Renal cortex interstitium (tissue), 11 donors: ENCODE data around the gene ATP6V1F. TPM values are rescaled to one million over a fixed set of nuclear protein-coding genes. Genes with fewer than 3 reads are reported as not detected.

Source experiments
- DNase-seq, 11 donors: peaks; one replicate each; pipeline ENCODE4 v3.0.0-alpha.2; 2013; ENCODE audit warnings: low read depth in 9 of 11, low spot score in 4 of 11; ENCODE audit errors: extremely low read depth in 1 of 11
- polyA plus RNA-seq, 3 donors: library from polyadenylated mRNA; unstranded; fragments of 120-200 nt; gene quantifications; one replicate each; pipeline ENCODE4 v1.2.1, GENCODE V29; 2013; ENCODE audit not compliant: insufficient read length in 3 of 3

ATP6V1F gene
- polyA plus RNA-seq, 3 donors = 224 to 261 (median 241) TPM

GRCh38 chr7:128860158-128861073 lies 2.2 kb upstream of the ATP6V1F start:
- no peak for DNase-seq

GRCh38 chr7:128861957-128862570 lies 592 bp upstream of the ATP6V1F start:
- no peak for DNase-seq

DNA sequence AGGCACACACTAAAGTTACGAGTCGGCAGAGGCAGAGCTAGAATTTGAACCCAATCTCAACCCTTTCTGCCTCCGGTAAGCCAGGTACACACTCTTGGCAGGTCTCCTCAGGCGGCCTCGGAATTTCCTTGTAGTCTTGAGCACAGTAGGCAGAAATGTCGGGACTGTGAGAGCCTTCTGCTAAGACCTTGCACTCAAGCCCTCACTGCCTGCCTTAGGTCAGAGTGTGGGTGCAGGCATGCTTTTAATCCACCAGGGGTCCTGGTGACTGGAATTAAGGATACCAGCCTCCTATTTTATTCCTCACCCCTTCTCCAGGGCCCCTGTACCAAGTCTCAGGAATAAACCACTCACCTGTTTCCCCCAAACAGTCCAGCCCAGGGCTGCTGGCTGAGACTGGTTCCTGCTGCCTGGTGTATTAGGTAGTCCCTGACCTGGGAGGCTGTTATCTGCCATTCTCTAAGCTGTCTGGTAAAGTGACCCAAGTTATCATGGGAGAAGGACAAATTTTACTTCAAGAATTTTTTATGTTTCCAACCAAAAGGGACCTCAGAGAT lies 855 bp downstream of the ATP6V1F start:
- DNase-seq = peak in 3 of 11 donors; percentile 48 to 59 (median 51)

DNA sequence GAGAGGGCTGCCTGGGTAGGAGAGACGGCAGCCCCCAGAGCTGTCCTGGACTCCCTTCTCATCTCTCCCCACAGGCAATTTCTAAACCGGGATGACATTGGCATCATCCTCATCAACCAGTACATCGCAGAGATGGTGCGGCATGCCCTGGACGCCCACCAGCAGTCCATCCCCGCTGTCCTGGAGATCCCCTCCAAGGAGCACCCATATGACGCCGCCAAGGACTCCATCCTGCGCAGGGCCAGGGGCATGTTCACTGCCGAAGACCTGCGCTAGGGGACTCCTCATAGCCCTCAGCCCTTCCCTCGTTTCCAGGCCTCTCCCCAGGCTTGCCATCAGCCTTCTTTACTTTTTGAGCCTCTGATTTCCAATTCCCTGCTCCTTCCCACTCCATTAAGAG lies 2.6 kb downstream of the ATP6V1F start:
- no peak for DNase-seq

DNA sequence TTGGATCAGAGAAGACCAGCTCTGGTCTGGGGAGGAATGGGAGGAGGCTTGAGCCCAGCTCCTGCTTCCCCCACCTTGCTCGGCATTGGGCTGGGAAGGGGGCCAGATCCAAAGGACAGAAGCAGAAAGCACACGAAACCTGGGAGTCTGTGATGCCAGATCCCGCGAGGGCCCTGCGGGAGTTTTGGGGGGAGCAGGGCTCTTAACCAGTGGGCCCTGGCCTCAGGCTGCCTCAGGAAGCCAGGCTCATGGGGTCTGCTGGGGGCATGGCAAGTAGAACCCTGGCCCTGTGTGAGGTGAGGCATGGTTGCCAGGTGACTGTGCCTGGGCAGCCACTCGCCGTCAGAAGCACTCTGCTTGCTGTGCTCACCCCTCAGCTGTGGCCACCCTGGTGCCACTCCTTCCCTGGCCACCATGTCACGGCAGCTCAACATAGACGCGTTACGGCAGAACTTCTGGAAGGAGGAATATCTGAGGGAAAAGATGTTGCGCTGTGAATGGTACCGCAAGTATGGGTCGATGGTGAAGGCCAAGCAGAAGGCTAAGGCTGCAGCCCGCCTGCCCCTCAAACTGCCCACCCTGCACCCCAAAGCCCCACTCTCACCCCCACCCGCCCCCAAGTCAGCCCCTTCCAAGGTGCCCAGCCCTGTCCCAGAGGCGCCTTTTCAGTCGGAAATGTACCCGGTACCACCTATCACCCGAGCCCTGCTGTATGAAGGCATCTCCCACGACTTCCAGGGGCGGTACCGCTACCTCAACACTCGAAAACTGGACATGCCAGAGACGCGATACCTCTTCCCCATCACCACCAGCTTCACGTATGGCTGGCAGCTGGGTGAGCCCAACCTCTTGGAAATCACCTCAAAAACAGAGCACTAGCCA lies 3.6 kb downstream of the ATP6V1F start:
- DNase-seq = no peak

GRCh38 chr7:128867241-128867640 lies 4.6 kb downstream of the ATP6V1F start:
- no peak for DNase-seq

DNA sequence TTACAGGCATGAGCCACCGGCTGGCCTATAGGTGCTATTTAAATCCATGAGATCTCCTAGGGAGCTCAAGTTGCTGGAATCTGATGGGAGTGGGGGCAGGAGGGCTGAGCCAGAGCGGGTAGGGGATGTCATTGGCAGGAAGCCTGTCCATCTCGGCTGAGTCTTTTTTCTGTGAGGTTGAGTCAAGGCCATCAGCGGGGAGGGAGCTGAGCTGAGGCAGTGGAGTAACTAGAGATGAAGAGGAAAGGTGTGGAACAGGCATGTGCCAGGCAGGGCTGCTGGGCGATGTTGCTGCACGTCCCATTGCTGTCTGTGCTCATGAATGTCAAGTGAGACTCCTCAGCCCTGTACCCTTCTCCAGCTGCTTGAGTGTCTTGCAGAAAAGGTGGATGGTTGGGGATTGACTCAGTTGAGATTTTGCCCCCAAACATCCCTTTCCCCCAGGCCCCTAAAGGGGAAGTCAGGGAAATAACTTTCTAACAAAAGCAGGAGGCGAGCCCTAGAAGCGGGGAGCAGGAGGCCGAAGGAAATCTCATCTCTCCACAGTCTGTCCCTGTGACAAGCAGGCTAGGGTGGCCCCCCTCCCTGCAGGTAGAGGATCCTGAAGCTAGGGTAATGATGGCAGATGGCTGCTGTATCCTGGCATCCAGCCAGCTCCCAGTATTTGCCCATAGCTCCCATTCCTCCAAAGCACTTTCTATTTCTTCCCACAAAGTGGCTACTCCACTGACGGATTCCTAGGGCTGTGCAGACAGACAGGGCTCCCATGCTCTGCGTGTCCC lies 5.4 kb downstream of the ATP6V1F start:
- DNase-seq = no peak

DNA sequence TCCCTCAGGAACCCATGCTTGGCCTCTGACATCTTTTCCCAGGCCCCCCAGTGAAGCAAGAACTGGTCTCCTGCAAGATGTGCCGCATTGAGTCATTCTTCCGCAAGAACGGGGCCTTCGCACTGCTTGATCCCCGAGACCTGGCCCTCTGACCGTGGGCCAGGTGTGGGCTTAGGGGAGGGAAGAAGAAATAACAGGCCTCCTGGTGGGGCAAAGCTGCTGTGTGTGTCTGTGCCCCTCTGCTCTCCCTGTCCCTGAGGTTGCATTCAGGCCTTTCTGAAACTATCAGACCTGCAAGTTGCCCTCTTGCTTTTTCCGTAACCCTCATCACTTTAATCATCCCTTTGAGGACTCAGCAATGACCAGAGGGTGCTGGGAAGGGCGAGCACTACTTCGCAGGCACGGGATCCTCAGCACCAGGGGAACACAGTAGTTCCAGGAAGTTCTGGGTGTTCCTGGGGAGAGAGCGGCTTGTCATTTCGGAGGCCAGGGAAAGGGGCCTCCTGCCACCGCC lies 6.0 kb downstream of the ATP6V1F start:
- no peak for DNase-seq

DNA sequence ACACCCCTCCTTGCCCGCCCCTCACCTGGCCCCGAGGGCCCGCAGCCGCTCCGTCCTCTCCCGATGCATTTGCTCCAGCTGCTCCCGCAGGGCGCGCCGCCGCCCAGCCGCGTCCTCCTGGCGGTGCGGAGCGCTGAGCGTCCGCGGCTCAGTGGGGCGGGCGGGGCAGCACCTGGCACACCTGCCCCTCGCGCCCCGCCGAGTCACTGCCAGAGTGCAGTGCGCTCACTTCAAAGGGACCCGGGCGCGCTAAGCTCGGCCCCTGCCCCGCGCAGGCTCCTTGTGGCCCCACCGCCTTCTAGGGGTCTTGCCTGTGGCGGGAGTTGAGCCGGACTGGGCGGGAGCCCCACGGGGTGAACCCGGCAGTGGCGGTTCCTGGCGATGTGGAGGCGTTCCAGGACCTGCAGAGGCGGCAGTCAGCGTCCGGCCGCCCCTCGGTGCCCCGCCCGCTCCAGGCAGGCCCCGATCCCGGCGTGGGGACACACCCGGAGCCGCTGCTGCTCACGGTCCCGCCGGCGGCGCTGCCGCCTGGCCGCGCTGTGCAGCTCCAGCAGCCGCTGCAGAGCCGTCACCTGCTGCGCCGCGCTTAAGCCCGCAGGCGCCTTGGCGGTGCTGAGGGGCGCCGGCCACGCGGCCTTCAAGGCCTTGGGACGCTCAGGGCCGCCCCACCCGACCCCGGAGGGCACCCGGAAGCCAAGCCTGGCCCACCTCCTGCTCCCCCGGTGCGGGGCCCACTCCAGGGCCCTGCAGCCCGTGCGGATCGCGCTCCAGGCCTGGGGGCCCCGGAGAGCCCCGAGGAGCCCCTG lies 6.7 kb downstream of the ATP6V1F start:
- peak in 2 of 11 donors; percentile 38 to 39 for DNase-seq

- DNase-seq = no peak
Observed at GRCh38 chr7:128869944-128870285, 7.3 kb downstream of the ATP6V1F start.

GRCh38 chr7:128871050-128871449 lies 8.4 kb downstream of the ATP6V1F start:
- DNase-seq = no peak

DNA sequence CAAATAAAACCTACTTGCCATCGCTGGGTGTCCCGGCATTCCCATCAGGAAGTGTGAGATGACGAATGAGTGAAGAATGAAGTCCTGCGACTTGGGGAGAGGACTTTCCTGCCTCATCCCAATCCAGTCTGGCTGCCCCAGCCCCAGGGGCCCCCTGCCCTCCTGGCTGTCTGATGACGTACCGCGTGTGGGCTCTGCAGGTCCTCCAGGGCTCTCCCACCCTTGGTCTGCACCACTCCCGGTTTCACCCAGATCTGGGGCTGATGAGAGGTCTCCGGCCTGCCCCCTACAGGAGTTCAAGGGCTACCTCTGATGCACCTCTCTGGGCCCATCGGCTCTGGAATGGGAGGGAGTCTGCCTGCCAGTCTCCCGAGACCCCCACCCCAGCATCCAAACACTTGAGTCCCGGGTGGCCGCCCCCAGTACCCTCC lies 9.8 kb downstream of the ATP6V1F start:
- DNase-seq = no peak

GRCh38 chr7:128873234-128873633 lies 10.6 kb downstream of the ATP6V1F start:
- no peak for DNase-seq

- no peak for DNase-seq
Observed at GRCh38 chr7:128874140-128875031, 11.7 kb downstream of the ATP6V1F start.

- no peak for DNase-seq
Observed at GRCh38 chr7:128875523-128875948, 12.9 kb downstream of the ATP6V1F start.

GRCh38 chr7:128876127-128876526 lies 13.5 kb downstream of the ATP6V1F start:
- DNase-seq = no peak

DNA sequence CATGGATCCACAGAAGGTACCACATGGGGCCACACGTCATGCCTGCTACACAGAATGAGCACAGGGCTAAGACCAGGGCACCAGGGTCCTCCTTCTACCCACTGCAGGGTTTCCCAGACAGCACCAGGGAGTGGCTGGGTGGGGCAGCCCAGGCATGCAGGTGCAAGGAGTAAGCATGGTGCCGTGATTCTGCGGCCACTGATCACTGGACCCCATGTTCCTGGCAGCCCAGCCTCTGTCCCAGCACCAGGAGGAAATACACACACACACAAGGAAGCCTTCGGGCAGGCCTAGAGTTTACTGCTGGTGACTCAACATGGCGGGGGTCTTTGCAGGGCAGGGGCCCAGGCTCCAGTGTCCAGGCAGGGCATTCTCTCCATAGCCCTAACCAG lies 13.9 kb downstream of the ATP6V1F start:
- no peak for DNase-seq
